GM19452 (cell line): ENCODE measurements around the gene BEST2.

Experiments used
- ATAC-seq: cut with Tn5 transposase; IDR thresholded peaks from one replicate; pipeline ENCODE4 v1.9.1; 2021; ENCODE audit not compliant: unreplicated experiment

Gene BEST2

DNA sequence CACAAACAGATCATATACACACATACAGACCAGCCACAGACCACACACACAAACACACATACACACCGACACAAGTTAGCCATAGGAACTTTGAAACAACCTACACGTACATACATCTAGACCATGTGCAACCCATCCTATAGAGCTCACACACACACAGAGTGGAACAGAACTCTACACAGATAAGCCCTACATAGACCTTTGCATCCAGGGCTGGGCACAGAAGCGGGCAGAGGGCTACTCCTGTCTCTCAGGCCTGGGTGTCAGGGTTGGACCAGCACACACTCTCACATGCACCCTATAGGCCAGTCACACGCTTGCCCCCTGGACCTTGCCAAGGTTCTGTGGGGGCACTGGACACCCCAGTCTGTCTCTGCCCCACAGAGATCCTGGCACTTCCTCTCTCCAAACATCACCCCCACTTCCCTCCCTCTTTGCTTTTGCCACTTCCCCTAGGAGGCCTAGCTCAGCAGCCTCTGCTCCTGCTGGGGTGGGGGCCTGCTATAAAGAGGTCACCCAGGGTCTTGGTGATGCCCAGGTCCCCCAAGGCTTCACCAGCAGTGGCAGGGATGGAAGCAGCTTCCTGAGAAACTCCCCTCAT lies 33.9 kb downstream of the BEST2 start:
- ATAC-seq: no peak

DNA sequence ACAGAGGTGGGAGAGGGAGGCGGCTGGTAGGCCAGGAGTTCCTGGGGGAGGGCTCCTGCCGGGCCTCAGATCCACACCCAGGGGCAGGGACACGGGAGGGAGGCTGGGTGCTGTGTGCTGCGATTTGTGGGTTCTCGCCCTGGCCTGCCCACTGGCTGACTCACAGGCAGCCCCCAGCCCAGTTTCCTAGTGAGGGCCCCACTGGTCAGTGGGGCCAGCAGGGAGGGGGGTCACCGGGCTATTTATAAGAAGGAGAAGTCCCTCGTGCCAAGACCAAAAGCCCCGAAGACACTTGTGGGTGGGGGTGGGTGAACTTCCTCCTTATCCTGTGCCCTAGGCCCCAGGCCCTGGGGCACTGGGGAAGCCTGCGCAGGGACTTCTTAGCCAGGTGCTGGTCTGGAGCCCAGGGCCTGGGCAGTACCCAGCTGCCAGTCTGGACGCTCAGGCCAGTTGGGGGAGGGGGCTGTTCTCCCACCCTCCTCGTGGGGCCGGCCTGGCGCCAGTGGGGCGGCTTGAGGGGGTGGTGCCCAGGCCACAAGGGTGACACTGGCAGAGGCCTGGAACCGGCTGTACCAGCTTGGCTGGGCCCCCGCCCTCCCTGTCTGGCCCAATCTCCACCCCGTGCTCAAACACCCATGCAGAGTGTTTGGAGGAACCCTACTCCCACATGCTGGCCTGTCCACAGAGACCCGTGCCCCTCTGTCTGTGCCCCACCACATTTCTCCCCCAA lies 34.7 kb downstream of the BEST2 start:
- ATAC-seq: no peak

DNA sequence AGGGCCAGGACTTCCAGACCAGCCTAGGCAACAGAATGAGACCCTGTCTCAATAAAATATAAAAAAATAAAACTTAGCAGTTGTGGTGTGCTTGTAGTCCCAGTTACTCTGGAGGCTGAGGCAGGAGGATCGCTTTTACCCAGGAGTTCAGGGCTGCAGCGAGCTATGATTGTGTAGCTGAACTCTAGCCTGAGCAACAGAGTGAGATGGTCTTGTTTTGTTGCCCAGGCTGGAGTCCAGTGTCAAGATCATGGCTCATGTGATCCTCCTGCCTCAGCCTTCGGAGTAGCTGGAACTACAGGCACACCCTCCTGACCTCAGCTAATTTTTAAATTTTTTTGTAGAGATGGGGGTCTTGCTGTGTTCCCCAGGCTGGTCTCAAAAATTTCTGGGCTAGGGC lies 35.4 kb downstream of the BEST2 start:
- ATAC-seq: no peak

DNA sequence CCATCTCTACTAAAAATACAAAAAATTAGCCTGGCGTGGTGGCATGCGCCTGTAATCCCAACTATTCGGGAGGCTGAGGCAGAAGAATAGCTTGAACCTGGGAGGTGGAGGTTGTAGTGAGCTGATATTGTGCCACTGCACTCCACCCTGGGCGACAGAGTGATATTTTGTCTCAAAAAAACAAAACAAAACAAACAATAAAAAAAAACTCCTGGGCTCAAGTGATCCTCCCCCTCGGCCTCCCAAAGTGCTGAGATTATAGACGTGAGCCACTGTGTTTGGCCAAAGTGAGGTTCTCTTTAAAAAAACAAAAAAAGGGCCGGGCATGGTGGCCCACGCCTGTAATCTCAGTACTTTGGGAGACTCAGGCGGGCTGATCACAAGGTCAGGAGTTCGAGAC lies 35.9 kb downstream of the BEST2 start:
- no peak for ATAC-seq

DNA sequence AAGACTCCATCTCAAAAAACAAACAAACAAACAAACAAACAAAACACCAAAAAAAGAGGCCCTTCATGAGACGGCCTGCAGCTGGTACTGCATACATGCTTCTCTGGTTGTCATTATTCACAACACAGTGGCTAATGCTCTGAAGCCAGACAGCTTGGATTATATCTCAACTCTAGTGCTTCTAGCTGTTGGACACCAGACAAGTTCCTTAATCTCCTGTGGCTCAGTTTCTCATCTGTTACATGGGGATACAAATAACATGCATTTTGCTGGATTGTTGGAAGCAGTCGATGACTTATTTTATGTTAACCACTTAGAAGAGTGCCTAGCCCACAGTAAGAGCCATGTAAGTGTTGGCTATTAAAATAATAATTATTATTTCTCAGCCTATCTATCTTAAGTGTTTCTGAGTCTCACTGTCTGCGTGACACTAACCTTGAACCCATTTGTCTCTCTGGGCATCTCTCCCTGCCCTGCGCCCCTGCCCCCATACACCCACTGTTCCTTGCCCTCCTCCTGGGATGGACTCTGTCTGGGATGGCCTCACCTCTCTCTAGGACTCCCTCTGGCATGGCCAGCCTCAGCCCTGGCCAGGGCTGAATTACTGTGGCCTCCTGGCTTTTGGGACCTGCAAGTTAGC lies 36.6 kb downstream of the BEST2 start:
- ATAC-seq: no peak

DNA sequence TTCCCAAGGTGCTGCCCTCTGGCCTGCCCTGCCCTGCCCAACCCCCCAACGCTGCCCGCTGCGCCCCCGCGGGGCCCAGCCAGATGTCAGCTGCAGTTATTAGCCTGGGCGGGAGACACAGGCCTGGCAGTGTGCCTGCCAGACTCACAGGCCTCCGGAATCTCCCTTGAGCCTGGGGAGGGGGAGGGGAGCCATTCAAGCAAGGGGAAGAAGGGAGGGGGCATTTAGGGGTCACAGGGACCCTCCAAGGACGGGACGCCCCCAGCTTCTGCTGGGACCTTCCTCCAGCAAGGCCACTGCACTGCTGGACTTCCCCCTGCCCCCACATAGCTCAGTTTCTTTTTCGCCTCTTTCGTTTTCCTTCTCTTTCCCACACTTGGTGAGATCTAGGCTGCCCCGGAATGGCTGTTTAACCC lies 37.1 kb downstream of the BEST2 start:
- no peak for ATAC-seq

DNA sequence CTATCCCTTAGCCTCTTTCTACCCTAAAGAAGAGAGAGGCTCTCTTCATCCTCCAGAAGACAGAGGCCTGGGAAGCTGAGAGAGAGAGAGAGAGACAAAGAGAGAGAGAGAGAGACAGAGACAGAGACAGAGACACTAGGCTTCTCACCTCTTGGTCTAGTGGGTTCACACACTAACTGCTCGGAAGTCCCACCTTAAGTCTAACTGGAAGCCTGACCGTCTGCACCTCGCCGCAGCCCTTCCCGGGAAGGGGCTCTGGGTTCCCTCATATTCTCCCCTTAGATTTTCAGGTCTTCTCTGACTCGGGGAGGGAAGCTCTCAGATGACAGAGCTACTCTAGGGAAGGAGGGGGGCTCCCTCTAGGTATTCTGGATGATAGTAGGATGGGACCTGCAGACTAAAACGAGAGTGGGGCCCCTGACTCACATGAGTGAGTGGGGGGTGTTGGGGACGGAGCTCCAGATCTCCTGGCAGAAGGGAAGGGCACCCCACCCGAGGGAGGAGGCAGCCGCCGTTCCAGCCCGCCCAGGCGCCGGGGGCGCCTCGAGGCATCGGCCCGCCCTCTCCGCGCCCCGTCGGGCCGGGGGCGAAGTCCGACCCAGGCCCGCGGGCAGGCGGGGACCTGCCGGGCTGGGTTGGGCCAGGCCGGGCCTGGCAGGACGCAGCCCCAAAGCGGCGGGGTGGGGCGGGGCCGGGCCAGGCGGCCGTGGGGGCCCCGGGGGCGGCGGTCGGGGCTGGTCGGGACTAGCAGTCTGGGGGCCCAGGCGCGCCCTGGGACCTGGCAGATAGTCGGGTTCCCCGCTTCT lies 37.7 kb downstream of the BEST2 start:
- no peak for ATAC-seq

DNA sequence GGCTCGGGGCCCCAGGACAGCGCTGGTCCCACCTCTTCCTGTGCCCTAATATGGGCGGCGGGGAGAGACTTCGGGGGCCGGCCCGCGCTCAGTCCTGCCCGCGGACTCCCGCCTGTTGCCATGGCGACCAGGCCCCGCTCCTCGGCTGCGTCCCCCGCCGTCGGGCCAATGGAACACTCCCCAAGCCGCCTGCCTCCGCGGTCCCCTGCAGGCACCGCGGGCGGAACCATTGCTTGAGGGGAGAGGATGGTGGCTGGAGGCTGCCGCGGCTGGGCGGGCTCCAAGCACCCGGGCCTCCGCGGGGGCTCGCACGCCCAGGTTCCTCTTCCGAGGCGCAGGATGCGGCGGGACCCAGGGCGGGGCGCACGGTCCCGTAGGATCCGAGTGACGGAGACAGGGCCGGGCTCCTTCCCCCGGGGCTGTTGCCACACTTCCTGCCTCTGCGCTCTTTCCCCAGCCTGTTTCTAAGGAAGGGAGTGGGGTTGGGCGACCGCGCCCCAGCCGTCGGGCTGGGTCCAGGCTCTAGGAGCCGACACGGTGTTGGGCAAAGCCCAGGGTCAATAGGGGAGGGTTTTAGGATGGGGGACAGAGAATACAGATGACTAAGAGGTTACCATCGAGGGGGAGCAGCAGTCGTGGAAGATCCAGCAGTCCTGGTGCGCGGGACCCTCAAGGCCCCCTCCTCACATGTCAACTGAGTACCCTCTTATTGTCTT lies 38.5 kb downstream of the BEST2 start:
- peak; percentile 43 for ATAC-seq

DNA sequence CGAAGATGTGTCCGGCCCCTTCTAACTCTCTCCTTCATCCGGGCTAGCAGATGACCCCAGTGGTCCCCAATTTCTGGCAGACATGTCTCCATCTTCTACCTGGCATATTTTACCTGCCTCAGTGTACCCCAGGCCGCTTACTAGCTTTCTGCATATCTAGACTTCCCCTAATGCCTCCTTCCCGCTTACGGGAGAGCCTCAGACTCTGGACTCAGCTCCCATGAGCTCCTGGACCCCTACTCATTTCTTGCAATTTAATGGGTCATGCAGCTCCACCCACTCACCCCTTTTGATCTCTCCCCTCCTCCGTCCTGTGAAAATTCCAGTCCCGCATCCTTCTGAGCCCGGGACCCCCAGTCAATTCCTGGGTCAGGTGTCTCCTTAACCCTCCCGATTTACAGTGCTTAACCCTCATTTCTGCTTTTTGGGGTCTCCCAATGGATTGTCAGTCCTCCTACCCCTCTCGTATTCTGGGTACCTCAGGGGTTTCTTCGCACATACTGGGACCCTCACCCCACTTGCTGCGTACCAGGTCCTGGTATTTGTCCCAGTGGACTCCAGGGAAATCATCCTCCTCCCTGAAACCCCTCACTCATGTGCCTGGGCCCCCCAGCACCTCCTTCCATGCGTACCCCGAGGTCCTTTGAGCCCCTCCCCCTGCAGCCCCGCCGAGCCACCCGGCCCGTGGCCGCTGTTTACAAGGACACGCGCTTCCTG lies 39.2 kb downstream of the BEST2 start:
- no peak for ATAC-seq

DNA sequence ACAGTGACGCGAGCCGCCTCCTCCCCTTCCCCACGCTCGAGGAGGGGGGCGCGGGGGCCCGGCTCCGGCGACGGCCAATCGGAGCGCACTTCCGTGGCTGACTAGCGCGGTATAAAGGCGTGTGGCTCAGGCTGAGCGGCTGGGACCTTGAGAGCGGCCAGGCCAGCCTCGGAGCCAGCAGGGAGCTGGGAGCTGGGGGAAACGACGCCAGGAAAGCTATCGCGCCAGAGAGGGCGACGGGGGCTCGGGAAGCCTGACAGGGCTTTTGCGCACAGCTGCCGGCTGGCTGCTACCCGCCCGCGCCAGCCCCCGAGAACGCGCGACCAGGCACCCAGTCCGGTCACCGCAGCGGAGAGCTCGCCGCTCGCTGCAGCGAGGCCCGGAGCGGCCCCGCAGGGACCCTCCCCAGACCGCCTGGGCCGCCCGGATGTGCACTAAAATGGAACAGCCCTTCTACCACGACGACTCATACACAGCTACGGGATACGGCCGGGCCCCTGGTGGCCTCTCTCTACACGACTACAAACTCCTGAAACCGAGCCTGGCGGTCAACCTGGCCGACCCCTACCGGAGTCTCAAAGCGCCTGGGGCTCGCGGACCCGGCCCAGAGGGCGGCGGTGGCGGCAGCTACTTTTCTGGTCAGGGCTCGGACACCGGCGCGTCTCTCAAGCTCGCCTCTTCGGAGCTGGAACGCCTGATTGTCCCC lies 39.9 kb downstream of the BEST2 start, which contains the start of gene JUNB:
Gene JUNB, plus strand, starts transcription at position 142 of the 706 bp plus-strand sequence. Its CDS starts 286 bp downstream, at position 428.
- peak; percentile 21 for ATAC-seq

DNA sequence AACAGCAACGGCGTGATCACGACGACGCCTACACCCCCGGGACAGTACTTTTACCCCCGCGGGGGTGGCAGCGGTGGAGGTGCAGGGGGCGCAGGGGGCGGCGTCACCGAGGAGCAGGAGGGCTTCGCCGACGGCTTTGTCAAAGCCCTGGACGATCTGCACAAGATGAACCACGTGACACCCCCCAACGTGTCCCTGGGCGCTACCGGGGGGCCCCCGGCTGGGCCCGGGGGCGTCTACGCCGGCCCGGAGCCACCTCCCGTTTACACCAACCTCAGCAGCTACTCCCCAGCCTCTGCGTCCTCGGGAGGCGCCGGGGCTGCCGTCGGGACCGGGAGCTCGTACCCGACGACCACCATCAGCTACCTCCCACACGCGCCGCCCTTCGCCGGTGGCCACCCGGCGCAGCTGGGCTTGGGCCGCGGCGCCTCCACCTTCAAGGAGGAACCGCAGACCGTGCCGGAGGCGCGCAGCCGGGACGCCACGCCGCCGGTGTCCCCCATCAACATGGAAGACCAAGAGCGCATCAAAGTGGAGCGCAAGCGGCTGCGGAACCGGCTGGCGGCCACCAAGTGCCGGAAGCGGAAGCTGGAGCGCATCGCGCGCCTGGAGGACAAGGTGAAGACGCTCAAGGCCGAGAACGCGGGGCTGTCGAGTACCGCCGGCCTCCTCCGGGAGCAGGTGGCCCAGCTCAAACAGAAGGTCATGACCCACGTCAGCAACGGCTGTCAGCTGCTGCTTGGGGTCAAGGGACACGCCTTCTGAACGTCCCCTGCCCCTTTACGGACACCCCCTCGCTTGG lies 40.7 kb downstream of the BEST2 start:
- no peak for ATAC-seq

DNA sequence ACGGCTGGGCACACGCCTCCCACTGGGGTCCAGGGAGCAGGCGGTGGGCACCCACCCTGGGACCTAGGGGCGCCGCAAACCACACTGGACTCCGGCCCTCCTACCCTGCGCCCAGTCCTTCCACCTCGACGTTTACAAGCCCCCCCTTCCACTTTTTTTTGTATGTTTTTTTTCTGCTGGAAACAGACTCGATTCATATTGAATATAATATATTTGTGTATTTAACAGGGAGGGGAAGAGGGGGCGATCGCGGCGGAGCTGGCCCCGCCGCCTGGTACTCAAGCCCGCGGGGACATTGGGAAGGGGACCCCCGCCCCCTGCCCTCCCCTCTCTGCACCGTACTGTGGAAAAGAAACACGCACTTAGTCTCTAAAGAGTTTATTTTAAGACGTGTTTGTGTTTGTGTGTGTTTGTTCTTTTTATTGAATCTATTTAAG lies 41.3 kb downstream of the BEST2 start:
- ATAC-seq: no peak

DNA sequence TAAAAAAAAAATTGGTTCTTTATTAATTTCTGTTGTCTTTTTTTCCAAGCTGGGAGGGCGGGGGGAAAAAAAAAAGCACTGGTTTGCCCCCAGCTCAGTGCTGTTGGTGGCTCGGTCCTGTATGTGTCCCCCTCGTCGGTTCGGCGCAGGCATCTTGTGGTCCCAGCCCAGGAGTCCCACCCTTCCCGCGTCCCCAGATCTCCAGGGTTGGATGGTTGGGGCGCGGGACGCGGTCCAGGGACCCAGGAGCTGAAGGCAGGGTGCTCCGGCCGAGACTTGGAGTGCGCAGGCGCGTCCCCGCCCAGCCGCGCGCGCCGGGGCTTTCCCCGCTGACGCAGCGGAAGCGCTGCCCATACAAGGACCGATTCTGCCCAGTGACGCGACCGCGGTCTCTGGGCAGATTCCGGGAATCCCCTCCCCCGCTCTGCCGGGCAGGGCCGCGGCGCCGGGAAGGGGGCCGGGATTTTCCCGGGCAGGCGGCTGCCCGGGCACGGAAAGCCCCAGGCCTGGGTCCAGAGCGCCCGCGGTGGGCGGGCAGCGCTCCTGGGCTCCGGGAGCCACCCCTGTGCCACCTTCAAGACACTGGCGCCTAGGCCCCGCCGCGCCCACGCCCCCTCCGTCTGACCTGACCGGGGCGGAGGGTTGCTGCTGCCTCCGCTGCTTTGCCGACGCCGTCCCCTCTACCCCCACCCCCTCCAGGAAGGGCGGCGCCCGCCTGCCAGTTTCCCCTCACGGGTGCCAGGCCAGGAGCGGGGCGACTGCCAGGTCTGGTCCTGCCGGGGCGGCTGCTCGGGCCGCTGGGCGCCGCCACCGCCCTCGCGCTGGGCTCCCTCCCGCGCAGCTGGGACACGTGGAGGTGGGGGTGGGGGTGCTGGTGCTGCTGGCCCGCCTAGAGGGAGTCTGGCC lies 42.0 kb downstream of the BEST2 start:
- peak; percentile 31 for ATAC-seq

DNA sequence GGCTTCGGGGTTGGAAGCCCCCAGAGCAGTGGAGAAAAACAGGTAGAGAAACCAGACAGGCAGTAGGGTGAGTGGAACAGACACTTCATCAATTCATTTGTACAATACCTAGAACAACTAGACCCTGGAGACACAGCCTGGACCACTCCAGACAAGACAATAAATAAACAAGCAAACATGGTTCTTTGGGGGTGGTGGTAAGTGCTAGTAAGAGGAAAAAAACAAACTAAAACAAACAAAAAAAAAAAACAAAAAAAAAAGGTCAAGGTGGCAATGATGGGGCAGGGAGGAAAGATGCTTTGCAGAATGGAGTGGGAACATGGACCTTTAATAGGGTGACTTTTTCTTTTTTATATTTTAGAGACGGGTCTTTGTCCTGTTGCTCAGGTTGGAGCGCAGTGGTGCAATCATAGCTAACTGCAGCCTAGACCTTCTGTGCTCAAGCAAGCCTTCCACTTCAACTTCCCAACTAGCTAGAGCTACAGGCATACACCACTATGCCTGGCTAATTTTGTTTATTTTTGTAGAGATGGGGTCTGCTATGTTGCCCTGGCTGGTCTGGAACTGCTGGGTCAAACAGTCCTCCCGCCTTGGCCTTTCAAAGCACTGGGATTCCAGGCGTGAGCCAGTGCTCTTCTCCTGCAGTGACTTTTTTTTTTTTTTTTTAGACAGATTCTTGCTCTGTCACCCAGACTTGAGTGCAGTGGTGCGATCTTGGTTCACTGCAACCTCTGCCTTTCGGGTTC lies 42.8 kb downstream of the BEST2 start:
- no peak for ATAC-seq

DNA sequence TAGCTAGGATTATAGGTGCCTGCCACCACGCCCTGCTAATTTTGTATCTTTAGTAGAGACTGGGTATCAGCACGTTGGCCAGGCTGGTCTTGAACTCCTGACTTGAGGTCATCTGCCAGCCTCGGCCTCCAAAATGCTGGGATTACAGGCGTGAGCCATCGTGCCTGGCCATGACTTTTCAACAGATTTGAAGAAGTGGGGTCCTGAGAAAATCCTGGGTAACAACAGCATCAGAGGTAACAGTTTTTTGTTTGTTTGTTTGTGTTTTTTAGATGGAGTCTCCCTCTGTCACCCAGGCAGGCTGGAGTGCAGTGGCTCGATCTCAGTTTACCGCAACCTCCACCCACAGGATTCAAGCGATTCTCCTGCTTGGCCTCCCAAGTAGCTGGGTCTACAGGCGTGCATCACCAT lies 43.4 kb downstream of the BEST2 start:
- ATAC-seq: no peak

DNA sequence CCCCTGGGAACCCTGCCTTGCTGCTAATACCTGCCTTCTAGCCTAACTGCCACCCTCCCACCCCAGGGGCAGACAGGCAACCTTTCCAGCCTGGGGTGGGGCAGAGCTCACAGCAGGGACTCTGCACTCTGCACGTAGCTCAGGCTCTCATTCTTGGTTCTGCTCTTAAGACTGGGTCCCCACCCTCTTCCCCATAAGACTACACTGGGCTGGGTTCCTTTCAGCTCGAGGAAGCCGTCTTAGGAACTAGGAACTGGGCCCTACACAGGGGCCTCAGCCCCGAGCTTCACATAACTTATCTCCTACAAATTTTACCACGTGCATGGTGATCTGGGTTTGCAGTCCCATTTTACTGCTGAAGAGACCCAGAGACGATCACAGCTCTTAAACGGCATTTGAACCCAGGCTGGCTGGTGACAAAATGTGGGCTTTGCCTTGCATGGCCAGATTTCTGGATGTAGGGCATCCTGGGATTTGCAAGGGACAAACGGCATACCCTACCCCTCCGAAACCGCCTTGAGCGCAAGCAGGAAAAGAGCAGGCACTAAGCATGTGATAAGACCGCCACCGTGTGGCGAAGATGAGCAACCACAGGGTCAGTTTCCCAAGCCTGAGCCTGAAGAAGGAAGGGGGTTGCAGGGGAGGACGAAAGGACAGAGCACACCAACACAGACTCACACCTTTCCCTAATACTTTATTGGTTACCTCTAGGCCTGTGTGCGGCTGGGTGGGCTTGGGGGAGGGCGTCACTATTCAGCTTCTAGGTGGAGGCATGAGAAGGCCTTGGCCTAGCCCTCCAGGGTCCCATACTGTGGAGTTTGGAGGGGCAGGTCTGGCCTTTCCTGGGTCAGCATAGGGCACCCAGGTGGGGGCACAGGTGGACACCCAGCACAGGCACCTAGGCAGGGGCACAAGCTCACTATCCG lies 44.8 kb downstream of the BEST2 start:
- no peak for ATAC-seq
